Loucy (cell line): Measurements from ENCODE around the gene LYRM4.

ENCODE experiments used
- H2AFZ ChIP-seq: fragments of 200-600 bp; sonication (generic); 2 replicates; pipeline ENCODE4 v1.6.0; 2016; ENCODE audit warnings: antibody characterized with exemption, mild to moderate bottlenecking, low read length, moderate library complexity
- H3F3A ChIP-seq: fragments of 200-600 bp; 2 replicates; pipeline ENCODE4 v1.6.0; 2016; ENCODE audit warnings: antibody characterized with exemption, low read depth, mild to moderate bottlenecking
- H3K27me3 ChIP-seq: fragments of 200-600 bp; sonication (generic); 2 replicates; pipeline ENCODE4 v1.6.1; 2014; ENCODE audit warnings: low read length, mild to moderate bottlenecking; ENCODE audit not compliant: insufficient read depth, poor library complexity, severe bottlenecking
- H3K36me3 ChIP-seq: fragments of 200-600 bp; sonication (generic); 2 replicates; pipeline ENCODE4 v1.6.1; 2016; ENCODE audit warnings: low read length; ENCODE audit not compliant: insufficient read depth
- H3K4me1 ChIP-seq: fragments of 200-600 bp; sonication (generic); 2 replicates; pipeline ENCODE4 v1.5.1; 2014; ENCODE audit warnings: low read length, mild to moderate bottlenecking; ENCODE audit not compliant: insufficient read depth, poor library complexity, severe bottlenecking
- H3K4me2 ChIP-seq: fragments of 200-600 bp; sonication (generic); 2 replicates; pipeline ENCODE4 v1.6.0; 2014; ENCODE audit warnings: antibody characterized with exemption, low read length, low read depth, mild to moderate bottlenecking; ENCODE audit not compliant: poor library complexity, severe bottlenecking
- H3K4me3 ChIP-seq: fragments of 200-600 bp; sonication (generic); 2 replicates; pipeline ENCODE4 v1.5.1; 2014; ENCODE audit warnings: low read length, mild to moderate bottlenecking, mixed read lengths; ENCODE audit not compliant: poor library complexity, severe bottlenecking
- H3K79me2 ChIP-seq: fragments of 200-600 bp; sonication (generic); 2 replicates; pipeline ENCODE4 v1.6.1; 2014; ENCODE audit warnings: low read length; ENCODE audit not compliant: insufficient read depth
- H3K9ac ChIP-seq: fragments of 200-600 bp; sonication (generic); 2 replicates; pipeline ENCODE4 v1.6.0; 2014; ENCODE audit warnings: mild to moderate bottlenecking, low read depth, low read length, moderate library complexity; ENCODE audit not compliant: poor library complexity, severe bottlenecking
- H3K9me2 ChIP-seq: fragments of 200-600 bp; sonication (generic); replicated peaks from 2 replicates; pipeline ENCODE4 v1.6.1; 2016; ENCODE audit warnings: low read depth, low read length, mixed read lengths
- H3K9me3 ChIP-seq: fragments of 200-600 bp; sonication (generic); 2 replicates; pipeline ENCODE4 v1.6.1; 2014; ENCODE audit warnings: mild to moderate bottlenecking, antibody characterized with exemption, low read length, low read depth; ENCODE audit not compliant: insufficient read depth
- H4K20me1 ChIP-seq: fragments of 200-600 bp; sonication (generic); 2 replicates; pipeline ENCODE4 v1.6.0; 2014; ENCODE audit warnings: antibody characterized with exemption, low read length, mild to moderate bottlenecking; ENCODE audit not compliant: insufficient read depth, poor library complexity, severe bottlenecking
- EZH2phosphoT487 ChIP-seq: fragments of 200-600 bp; IDR thresholded peaks from 2 replicates; pipeline ENCODE4 v1.6.1; 2018; ENCODE audit warnings: antibody characterized with exemption, mild to moderate bottlenecking, moderate library complexity, borderline replicate concordance
- TF ChIP-seq, protein P1 (sequence below): fragments of 200-600 bp; sonication (generic); conservative IDR thresholded peaks from 2 replicates; pipeline ENCODE4 v1.5.1; 2014; ENCODE audit warnings: mild to moderate bottlenecking, antibody characterized with exemption, low read length

LYRM4 gene

DNA sequence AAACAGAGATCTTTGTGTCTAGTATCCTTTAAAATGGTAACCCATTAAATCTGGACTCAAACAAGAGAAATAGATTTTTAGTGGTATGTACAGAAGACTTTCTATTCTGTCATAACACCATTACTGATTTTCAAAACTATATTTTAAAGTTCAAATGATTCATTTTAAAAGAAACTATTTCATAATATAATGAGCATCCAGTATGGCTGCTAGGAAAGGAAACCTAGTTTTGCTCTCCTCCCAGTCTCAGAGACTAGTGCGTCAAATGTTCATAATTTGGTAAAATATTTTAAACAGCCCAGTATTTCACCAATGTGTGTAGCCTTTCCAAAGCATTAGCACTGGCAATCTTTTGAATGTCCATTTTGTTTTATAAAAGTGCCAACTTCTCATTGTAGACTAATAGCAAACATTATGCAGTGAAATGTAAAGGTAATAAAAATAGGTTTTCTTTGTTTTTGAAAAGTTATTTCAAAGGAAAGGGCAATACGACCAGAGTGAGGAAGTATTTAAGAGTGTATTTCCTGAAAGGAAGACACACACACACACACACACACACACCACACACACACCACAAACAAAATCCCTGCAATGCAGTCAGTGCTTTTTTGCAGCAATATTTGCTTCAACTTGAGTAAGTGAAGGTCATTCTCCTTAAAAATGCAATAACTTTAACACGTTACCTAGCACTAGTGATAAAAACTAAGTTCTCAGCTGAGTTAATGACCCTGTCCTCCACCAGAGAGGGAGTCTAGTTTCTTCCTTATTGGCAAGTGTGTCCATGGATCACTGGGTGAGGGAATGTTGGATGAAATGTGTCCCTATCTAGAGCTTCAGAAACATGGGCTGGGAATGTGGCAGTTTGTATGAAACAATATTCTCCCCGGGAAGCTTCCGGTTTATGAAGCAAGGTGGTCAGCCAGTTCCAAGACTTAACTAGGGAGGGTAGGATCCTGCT, 171.0 kb downstream of the LYRM4 start:
- TF ChIP-seq EZH2phosphoT487: no peak
- TF ChIP-seq, protein P1, sequence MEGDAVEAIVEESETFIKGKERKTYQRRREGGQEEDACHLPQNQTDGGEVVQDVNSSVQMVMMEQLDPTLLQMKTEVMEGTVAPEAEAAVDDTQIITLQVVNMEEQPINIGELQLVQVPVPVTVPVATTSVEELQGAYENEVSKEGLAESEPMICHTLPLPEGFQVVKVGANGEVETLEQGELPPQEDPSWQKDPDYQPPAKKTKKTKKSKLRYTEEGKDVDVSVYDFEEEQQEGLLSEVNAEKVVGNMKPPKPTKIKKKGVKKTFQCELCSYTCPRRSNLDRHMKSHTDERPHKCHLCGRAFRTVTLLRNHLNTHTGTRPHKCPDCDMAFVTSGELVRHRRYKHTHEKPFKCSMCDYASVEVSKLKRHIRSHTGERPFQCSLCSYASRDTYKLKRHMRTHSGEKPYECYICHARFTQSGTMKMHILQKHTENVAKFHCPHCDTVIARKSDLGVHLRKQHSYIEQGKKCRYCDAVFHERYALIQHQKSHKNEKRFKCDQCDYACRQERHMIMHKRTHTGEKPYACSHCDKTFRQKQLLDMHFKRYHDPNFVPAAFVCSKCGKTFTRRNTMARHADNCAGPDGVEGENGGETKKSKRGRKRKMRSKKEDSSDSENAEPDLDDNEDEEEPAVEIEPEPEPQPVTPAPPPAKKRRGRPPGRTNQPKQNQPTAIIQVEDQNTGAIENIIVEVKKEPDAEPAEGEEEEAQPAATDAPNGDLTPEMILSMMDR: no peak
- Histone ChIP-seq H3K4me1 (peaks cover 15% of the 10 kb centered on the region), H3K4me2 (peak overlapping the region; percentile 4), H3K27me3 (no peaks in the 10 kb centered on the region), H3K9me2 (no peaks in the 10 kb centered on the region), H2AFZ (no peak overlapping the region), H3K9me3 (no peaks in the 10 kb centered on the region), H3K36me3 (no peaks in the 10 kb centered on the region), H3K9ac (no peak overlapping the region), H3F3A (no peaks in the 10 kb centered on the region), H4K20me1 (no peaks in the 10 kb centered on the region), H3K4me3 (no peak overlapping the region), H3K79me2 (no peaks in the 10 kb centered on the region)

DNA sequence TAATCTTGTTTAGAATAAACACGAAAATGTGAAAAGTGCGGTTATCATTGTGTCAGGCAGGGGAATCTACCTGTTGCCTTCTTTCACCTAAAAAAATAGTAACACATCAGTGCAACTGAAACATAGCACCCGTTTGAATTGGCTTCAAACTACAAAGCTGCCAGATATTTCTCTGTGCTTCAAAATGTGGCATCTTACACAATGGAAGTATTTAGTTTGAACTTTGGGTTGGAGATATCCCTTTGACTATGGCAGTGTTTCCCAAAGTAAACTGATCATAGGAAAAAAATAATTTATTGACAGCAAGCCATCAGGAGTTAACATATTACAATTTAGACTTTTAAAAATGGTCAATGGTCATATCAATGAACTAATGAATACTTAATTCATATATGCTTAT, 172.0 kb downstream of the LYRM4 start:
- Histone ChIP-seq H3K36me3 (no peaks in the 10 kb centered on the region), H3K4me1 (peaks cover 15% of the 10 kb centered on the region), H3K27me3 (no peaks in the 10 kb centered on the region), H3K9me2 (no peaks in the 10 kb centered on the region), H3K9me3 (no peaks in the 10 kb centered on the region), H3K4me2 (no peak overlapping the region), H3K9ac (no peak overlapping the region), H2AFZ (no peak overlapping the region), H3K79me2 (no peaks in the 10 kb centered on the region), H4K20me1 (no peaks in the 10 kb centered on the region), H3K4me3 (no peak overlapping the region), H3F3A (no peaks in the 10 kb centered on the region)
- no peak for TF ChIP-seq EZH2phosphoT487
- TF ChIP-seq, protein P1: no peak

DNA sequence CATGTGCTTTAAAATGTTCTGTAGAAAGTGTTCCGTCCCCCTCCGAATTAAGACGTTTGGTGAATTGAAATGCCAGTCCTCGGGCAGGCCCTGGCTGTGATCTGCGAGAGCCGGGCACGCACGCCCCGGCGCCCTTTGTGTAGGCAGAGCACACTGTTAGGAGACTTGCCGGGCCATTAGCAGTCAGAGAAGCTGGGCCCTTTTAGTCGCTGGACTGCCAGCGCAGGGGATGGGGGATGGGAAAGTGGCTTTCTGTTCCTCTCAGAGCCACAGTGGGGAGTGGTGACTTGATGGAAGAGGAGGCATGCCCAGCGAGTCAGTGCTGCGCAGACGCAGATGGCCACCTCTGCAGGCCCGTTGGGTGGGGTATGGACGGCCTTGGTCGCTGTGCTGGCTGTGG, 173.4 kb downstream of the LYRM4 start:
- Histone ChIP-seq H3K9me3 (no peaks in the 10 kb centered on the region), H3F3A (no peaks in the 10 kb centered on the region), H4K20me1 (no peaks in the 10 kb centered on the region), H3K9me2 (no peaks in the 10 kb centered on the region), H3K36me3 (no peaks in the 10 kb centered on the region), H3K4me3 (no peak overlapping the region), H2AFZ (no peak overlapping the region), H3K79me2 (no peaks in the 10 kb centered on the region), H3K9ac (no peak overlapping the region), H3K27me3 (no peaks in the 10 kb centered on the region), H3K4me1 (peaks cover 15% of the 10 kb centered on the region), H3K4me2 (no peak overlapping the region)
- TF ChIP-seq, protein P1: no peak
